T-helper 17 cell (primary cell): Measurements from ENCODE around the gene GTF3C2. TPM values are rescaled to one million over a fixed set of nuclear protein-coding genes. Genes with fewer than 3 reads are reported as not detected.
A peak's percentile ranks its signal among the peaks of the same experiment; 100 is the strongest.
"Not testable (repeated sequence)": the region's sequence is repeated elsewhere in the genome, so short reads cannot be mapped to it uniquely, and the experiment has no call there.

ENCODE experiments used
- ATAC-seq: fragments of 150-1000 bp; cut with Tn5 transposase; 2 replicates; pipeline ENCODE4 v1.10.0; 2021; ENCODE audit warnings: mild to moderate bottlenecking, moderate library complexity
- DNase-seq, 3 donors: peaks; one replicate each; pipeline versions ENCODE4 v3.0.0 to v3.0.0-alpha.2; 2020 to 2021
- H3K9me3 ChIP-seq: one replicate; pipeline ENCODE4 v1.7.0; 2013; ENCODE audit warnings: low read length, mild to moderate bottlenecking; ENCODE audit not compliant: control insufficient read depth, poor library complexity, severe bottlenecking
- H3K27ac Mint-ChIP-seq: one replicate; pipeline ENCODE4 v1.8.0; 2022; ENCODE audit warnings: mild to moderate bottlenecking, moderate library complexity, mixed read lengths
- H3K27me3 Mint-ChIP-seq: one replicate; pipeline ENCODE4 v1.8.0; 2022; ENCODE audit warnings: mixed read lengths
- H3K36me3 Mint-ChIP-seq: one replicate; pipeline ENCODE4 v1.8.0; 2022; ENCODE audit warnings: low read depth, mixed read lengths
- H3K4me1 Mint-ChIP-seq: one replicate; pipeline ENCODE4 v1.8.0; 2022; ENCODE audit warnings: mild to moderate bottlenecking, mixed read lengths
- H3K4me3 Mint-ChIP-seq: one replicate; pipeline ENCODE4 v1.8.0; 2022; ENCODE audit warnings: mild to moderate bottlenecking, moderate library complexity, mixed read lengths
- total RNA-seq, 4 donors: library from RNA in 2 of 4; stranded (reverse) in 2 of 4; gene quantifications; one replicate each; pipeline ENCODE4 v1.2.3 and lab custom pipeline; 2022 to 2026

Gene GTF3C2
- total RNA-seq, 2 donors from 2014 or later = 52.2 to 70.2 TPM

GRCh38 chr2:27363933-27364332 is 7.4 kb upstream of the GTF3C2 start:
- Mint-ChIP-seq H3K27me3 (no peaks in the 10 kb centered on the region), H3K36me3 (no peaks in the 10 kb centered on the region), H3K4me1 (peaks cover 4% of the 10 kb centered on the region), H3K4me3 (no peak overlapping the region), H3K27ac (no peak overlapping the region)
- ATAC-seq (no peak), DNase-seq (no peak)
- H3K9me3 ChIP-seq = no peaks in the 10 kb centered on the region

DNA sequence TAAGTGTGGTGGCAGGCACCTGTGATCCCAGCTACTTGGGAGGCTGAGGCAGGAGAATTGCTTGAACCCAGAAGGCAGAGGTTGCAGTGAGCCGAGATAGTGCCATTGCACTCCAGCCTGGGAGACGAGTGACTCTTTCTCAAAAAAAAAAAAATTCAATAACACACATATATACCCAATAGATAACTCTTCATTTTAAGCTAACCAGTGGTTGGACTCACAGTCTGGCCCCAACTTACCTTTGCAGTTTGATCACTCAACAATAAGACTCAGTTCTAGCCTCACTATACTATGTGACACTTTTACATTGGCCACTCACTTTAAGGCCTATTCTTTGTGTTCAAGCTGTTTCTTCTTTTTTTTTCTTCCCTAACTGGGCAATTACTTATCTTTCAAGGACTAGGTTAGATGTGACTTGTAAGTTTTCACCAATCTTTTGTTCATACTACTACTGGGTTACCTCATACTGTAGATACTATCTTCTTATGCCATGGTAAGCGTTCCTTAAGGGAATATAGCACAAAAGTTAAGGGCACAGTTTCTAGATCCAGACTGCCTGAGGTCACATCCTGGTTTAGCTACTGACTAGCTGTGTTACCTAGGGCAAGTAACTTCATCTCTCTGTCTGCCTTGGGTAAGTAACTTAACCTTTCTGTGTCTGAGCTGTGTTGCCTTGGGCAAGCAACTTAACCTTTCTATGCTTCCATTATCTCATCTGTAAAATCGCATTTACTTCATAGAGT is 6.3 kb upstream of the GTF3C2 start:
- H3K27me3 Mint-ChIP-seq = no peaks in the 10 kb centered on the region
- no peaks in the 10 kb centered on the region for H3K9me3 ChIP-seq
- H3K36me3 Mint-ChIP-seq = no peaks in the 10 kb centered on the region
- no peak overlapping the region for H3K27ac Mint-ChIP-seq
- DNase-seq (no peak), ATAC-seq (no peak)
- peaks cover 4% of the 10 kb centered on the region for H3K4me1 Mint-ChIP-seq
- H3K4me3 Mint-ChIP-seq = no peak overlapping the region

DNA sequence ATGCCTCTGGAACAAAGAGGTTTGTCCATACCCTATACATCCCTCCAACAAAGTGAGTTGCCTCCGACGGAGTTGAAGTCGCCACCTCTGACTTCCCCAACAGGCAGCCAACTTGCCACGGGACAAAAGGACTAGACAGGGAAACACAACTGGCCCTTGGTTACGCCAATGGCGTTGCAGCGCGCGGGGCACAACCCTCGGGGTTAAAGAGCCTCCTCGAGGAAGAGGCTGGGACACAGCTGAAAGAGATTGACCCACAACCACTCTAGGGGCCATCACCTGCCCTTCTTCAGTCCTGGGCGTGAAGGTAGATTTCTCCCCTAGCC is 545 bp downstream of the GTF3C2 start:
- DNase-seq = peak; percentile 26 to 37 (median 34)
- H3K9me3 ChIP-seq = no peaks in the 10 kb centered on the region
- Mint-ChIP-seq H3K36me3 (peaks cover 4% of the 10 kb centered on the region), H3K4me1 (peaks cover 34% of the 10 kb centered on the region), H3K4me3 (peak overlapping the region; percentile 99), H3K27ac (peak overlapping the region; percentile 100), H3K27me3 (no peaks in the 10 kb centered on the region)
- ATAC-seq = peak; percentile 22

DNA sequence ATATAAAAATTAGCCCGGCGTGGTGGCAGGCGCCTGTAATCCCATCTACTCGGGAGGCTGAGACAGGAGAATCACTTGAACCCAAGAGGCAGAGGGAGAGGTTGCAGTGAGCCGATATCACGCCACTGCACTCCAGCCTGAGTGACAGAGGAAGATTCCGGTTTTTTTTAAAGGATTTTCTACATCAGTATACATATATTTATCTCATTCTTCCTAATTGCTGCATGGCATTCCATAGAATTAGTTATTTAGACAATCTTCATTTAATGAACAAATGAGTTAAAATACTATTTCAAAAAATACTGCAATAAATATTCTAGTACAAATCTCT is 2.0 kb downstream of the GTF3C2 start:
- peaks cover 4% of the 10 kb centered on the region for H3K36me3 Mint-ChIP-seq
- H3K27me3 Mint-ChIP-seq = no peaks in the 10 kb centered on the region
- DNase-seq (no peak), ATAC-seq (no peak)
- peaks cover 37% of the 10 kb centered on the region for H3K4me1 Mint-ChIP-seq
- H3K9me3 ChIP-seq = no peaks in the 10 kb centered on the region
- H3K27ac Mint-ChIP-seq = peak overlapping the region; percentile 100
- H3K4me3 Mint-ChIP-seq = no peak overlapping the region

DNA sequence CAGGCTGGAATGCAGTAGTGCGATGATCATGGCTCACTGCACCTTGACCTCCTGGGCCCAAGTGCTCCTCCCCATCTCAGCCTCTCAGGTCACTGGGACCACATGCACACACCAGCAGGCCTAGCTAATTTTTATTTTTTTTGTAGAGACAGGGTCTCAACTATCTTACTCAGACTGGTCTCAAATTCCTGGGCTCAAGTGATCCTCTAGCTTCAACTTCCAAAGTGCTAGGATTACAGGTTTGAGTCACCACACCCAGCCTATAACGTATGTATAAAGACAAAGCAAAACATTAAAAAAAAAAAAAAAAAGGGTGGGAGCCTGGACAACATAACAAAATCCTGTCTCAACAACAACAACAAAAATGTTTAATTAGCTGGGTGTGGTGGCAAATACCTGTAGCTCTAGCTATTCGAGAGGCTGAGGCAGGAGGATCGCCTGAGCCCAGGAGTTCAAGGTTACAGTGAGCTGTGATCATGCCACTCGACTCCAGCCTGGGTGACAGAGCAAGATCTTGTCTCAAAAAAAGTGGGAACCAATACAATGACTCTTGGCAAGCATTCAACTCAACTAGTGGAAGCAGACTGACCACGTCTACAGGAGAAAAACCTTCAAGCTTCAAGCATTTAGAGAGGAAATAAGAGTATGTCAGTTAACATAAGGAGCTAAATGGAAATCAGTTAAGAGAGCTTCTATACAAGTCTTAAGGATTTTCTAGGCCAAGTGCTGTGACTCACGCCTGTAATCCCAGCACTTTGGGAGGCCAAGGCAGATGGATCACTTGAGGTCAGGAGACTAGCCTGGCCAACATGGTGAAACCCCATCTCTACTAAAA is 2.6 kb downstream of the GTF3C2 start:
- DNase-seq = no peak
- Mint-ChIP-seq H3K27ac (peak overlapping the region; percentile 100), H3K4me3 (no peak overlapping the region), H3K27me3 (no peaks in the 10 kb centered on the region), H3K36me3 (peaks cover 4% of the 10 kb centered on the region), H3K4me1 (peaks cover 39% of the 10 kb centered on the region)
- no peak for ATAC-seq
- H3K9me3 ChIP-seq = no peaks in the 10 kb centered on the region

DNA sequence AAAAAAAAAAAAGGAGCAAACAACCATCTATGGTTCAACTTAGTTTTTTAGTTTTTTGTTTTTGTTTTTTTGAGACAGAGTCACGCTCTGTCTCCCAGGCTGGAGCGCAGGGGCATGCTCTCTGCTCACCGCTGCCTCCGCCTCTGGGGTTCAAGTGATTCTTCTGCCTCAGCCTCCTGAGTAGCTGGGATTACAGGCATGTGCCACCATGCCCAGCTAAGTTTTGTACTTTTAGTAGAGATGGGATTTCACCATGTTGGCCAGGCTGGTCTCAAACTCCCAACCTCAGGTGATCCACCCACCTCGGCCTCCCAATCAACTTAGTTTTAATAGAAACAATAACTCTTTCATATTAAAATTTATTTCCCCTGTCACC is 3.2 kb downstream of the GTF3C2 start:
- not testable (repeated sequence) for DNase-seq, H3K27me3 Mint-ChIP-seq, H3K36me3 Mint-ChIP-seq, H3K4me3 Mint-ChIP-seq, H3K9me3 ChIP-seq, ATAC-seq
- Mint-ChIP-seq H3K4me1 (peaks cover 39% of the 10 kb centered on the region), H3K27ac (peak overlapping the region; percentile 100)

DNA sequence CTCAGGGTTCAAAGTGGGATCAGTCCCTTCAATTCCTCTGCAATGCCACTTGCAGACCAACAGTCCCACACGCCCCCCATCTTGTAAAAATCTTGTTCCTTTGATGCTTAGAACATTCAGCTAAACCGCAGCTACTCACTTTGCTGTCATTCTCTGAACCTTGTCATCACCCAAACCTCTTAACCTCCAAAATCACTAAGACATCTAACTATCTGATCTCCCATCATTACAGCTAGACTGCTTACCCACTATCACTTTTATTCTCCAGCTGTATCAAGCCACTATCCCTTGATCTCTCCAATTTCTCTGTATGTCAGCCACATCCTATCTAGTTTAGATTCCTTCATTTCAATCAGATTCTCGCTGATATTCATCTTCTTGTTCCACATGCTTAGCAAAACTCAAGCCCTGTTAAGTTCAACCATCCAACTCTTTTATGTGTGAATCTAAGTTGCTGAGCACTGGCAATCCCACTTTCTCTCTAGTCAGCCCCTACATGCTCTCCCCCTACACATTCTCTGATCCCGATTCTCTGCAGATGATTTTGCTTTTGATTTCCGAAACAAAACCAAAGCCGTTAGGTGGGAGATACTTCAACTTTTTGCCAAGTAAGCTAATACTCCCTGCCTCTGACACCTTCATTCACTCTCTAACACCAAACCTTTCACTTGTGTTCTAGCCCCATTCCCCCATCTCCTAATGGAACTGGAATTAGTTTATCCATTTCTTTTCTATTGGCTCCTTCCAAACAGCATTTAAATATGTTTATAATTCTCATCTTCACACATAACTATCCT is 4.6 kb downstream of the GTF3C2 start:
- peak overlapping the region; percentile 93 for H3K27ac Mint-ChIP-seq
- no peaks in the 10 kb centered on the region for H3K27me3 Mint-ChIP-seq
- DNase-seq = no peak
- H3K4me1 Mint-ChIP-seq = peaks cover 41% of the 10 kb centered on the region
- ATAC-seq = no peak
- peaks cover 4% of the 10 kb centered on the region for H3K36me3 Mint-ChIP-seq
- peak overlapping the region; percentile 15 for H3K4me3 Mint-ChIP-seq
- no peaks in the 10 kb centered on the region for H3K9me3 ChIP-seq

GRCh38 chr2:27350106-27350693 is 6.4 kb downstream of the GTF3C2 start:
- ATAC-seq (no peak), DNase-seq (no peak)
- H3K4me1 Mint-ChIP-seq = peaks cover 30% of the 10 kb centered on the region
- peaks cover 4% of the 10 kb centered on the region for H3K36me3 Mint-ChIP-seq
- no peak overlapping the region for H3K4me3 Mint-ChIP-seq
- H3K9me3 ChIP-seq = no peaks in the 10 kb centered on the region
- H3K27ac Mint-ChIP-seq = no peak overlapping the region
- no peaks in the 10 kb centered on the region for H3K27me3 Mint-ChIP-seq

- H3K9me3 ChIP-seq = no peaks in the 10 kb centered on the region
- peaks cover 4% of the 10 kb centered on the region for H3K36me3 Mint-ChIP-seq
- no peak for DNase-seq
- no peaks in the 10 kb centered on the region for H3K27me3 Mint-ChIP-seq
- H3K4me1 Mint-ChIP-seq = peaks cover 31% of the 10 kb centered on the region
- ATAC-seq = no peak
- H3K4me3 Mint-ChIP-seq = no peak overlapping the region
- peak overlapping the region; percentile 51 for H3K27ac Mint-ChIP-seq
These were observed 8.9 kb downstream of the GTF3C2 start for GRCh38 chr2:27347641-27348040.

- no peak for ATAC-seq
These were observed 20.4 kb downstream of the GTF3C2 start for GRCh38 chr2:27336173-27336572.

GRCh38 chr2:27335311-27335710 is 21.3 kb downstream of the GTF3C2 start:
- no peak overlapping the region for H3K4me3 Mint-ChIP-seq
- peaks cover 14% of the 10 kb centered on the region for H3K36me3 Mint-ChIP-seq
- H3K27ac Mint-ChIP-seq = no peak overlapping the region
- DNase-seq = no peak
- H3K4me1 Mint-ChIP-seq = peaks cover 2% of the 10 kb centered on the region
- no peaks in the 10 kb centered on the region for H3K9me3 ChIP-seq
- ATAC-seq = no peak
- no peaks in the 10 kb centered on the region for H3K27me3 Mint-ChIP-seq

More at GRCh38 chr2:27336173-27336572, 20.4 kb downstream of the GTF3C2 start:
- no peak overlapping the region for H3K27ac Mint-ChIP-seq
- H3K4me3 Mint-ChIP-seq = no peak overlapping the region
- no peak for DNase-seq
- H3K4me1 Mint-ChIP-seq = peaks cover 4% of the 10 kb centered on the region
- H3K36me3 Mint-ChIP-seq = peaks cover 14% of the 10 kb centered on the region
- no peaks in the 10 kb centered on the region for H3K9me3 ChIP-seq
- no peaks in the 10 kb centered on the region for H3K27me3 Mint-ChIP-seq

- H3K4me1 Mint-ChIP-seq = peaks cover 20% of the 10 kb centered on the region
- peak overlapping the region; percentile 99 for H3K27ac Mint-ChIP-seq
- H3K36me3 Mint-ChIP-seq = peaks cover 14% of the 10 kb centered on the region
- H3K9me3 ChIP-seq = no peaks in the 10 kb centered on the region
- H3K4me3 Mint-ChIP-seq = no peak overlapping the region
- ATAC-seq = no peak
- no peaks in the 10 kb centered on the region for H3K27me3 Mint-ChIP-seq
- DNase-seq = no peak
These were observed 31.8 kb downstream of the GTF3C2 start for GRCh38 chr2:27324720-27325119.
